ENCODE measurements around the gene ASIP.
"Not testable (repeated sequence)": the region's sequence is repeated elsewhere in the genome, so short reads cannot be mapped to it uniquely, and the experiment has no call there.

Gene ASIP

GRCh38 chr20:34282041-34282440, 40.8 kb downstream of the ASIP start:
- no peak for DNase-seq (ENCODE audit: low read depth in 1 of 2, low spot score in 1 of 2)

GRCh38 chr20:34283844-34284243, 42.6 kb downstream of the ASIP start:
- DNase-seq (ENCODE audit: low read depth in 1 of 2, low spot score in 1 of 2), result no peak

- DNase-seq (ENCODE audit: low read depth in 1 of 2, low spot score in 1 of 2), result no peak
Observed at GRCh38 chr20:34285450-34285849, 44.2 kb downstream of the ASIP start.

GRCh38 chr20:34287500-34287899, 46.3 kb downstream of the ASIP start:
- not testable (repeated sequence) for DNase-seq (ENCODE audit: low read depth in 1 of 2, low spot score in 1 of 2)

GRCh38 chr20:34290471-34290870, 49.2 kb downstream of the ASIP start:
- no peak for DNase-seq (ENCODE audit: low read depth in 1 of 2, low spot score in 1 of 2)

- DNase-seq (ENCODE audit: low read depth in 1 of 2, low spot score in 1 of 2), result no peak
Observed at GRCh38 chr20:34292496-34292895, 51.3 kb downstream of the ASIP start.

- no peak for DNase-seq (ENCODE audit: low read depth in 1 of 2, low spot score in 1 of 2)
Observed at GRCh38 chr20:34293119-34293518, 51.9 kb downstream of the ASIP start.

- DNase-seq (ENCODE audit: low read depth in 1 of 2, low spot score in 1 of 2), result no peak
Observed at GRCh38 chr20:34293589-34293988, 52.4 kb downstream of the ASIP start.

GRCh38 chr20:34294563-34294962, 53.3 kb downstream of the ASIP start:
- DNase-seq (ENCODE audit: low read depth in 1 of 2, low spot score in 1 of 2), result no peak

- no peak for DNase-seq (ENCODE audit: low read depth in 1 of 2, low spot score in 1 of 2)
Observed at GRCh38 chr20:34295284-34295683, 54.1 kb downstream of the ASIP start.

- no peak for DNase-seq (ENCODE audit: low read depth in 1 of 2, low spot score in 1 of 2)
Observed at GRCh38 chr20:34296468-34296867, 55.2 kb downstream of the ASIP start.

- DNase-seq (ENCODE audit: low read depth in 1 of 2, low spot score in 1 of 2), result not testable (repeated sequence)
Observed at GRCh38 chr20:34298294-34298784, 57.1 kb downstream of the ASIP start.

- no peak for DNase-seq (ENCODE audit: low read depth in 1 of 2, low spot score in 1 of 2)
Observed at GRCh38 chr20:34299556-34300255, 58.5 kb downstream of the ASIP start.

GRCh38 chr20:34300256-34300806, 59.1 kb downstream of the ASIP start:
- DNase-seq (ENCODE audit: low read depth in 1 of 2, low spot score in 1 of 2), result no peak

GRCh38 chr20:34300809-34301586, 59.8 kb downstream of the ASIP start:
- DNase-seq (ENCODE audit: low read depth in 1 of 2, low spot score in 1 of 2), result no peak

- no peak for DNase-seq (ENCODE audit: low read depth in 1 of 2, low spot score in 1 of 2)
Observed at GRCh38 chr20:34301587-34302311, 60.5 kb downstream of the ASIP start.

- DNase-seq (ENCODE audit: low read depth in 1 of 2, low spot score in 1 of 2), result no peak
Observed at GRCh38 chr20:34302312-34302722, 61.1 kb downstream of the ASIP start.

GRCh38 chr20:34302723-34303533, 61.7 kb downstream of the ASIP start, which contains the start of gene AHCY:
AHCY (minus strand) TSS chr20:34303355; CDS start chr20:34303270, 85 bp downstream.
- DNase-seq (ENCODE audit: low read depth in 1 of 2, low spot score in 1 of 2), result peak; percentile 80 to 87

GRCh38 chr20:34305333-34306230, 64.4 kb downstream of the ASIP start:
- no peak for DNase-seq (ENCODE audit: low read depth in 1 of 2, low spot score in 1 of 2)
